KMS-11 (cell line): Measurements from ENCODE around the gene DNASE1L1.

ENCODE experiments used
- H2AFZ ChIP-seq: fragments of 200-600 bp; sonication (generic); 2 replicates; pipeline ENCODE4 v1.6.1; 2016; ENCODE audit warnings: antibody characterized with exemption, mixed run types, low read depth
- H3K27ac ChIP-seq: fragments of 200-600 bp; sonication (generic); 2 replicates; pipeline ENCODE4 v1.6.1; 2016; ENCODE audit warnings: mild to moderate bottlenecking, mixed run types
- H3K27me3 ChIP-seq: fragments of 200-600 bp; sonication (generic); 2 replicates; pipeline ENCODE4 v1.6.1; 2017; ENCODE audit warnings: mild to moderate bottlenecking, low read depth, mixed run types, moderate library complexity; ENCODE audit not compliant: insufficient read depth
- H3K36me3 ChIP-seq: fragments of 200-600 bp; sonication (generic); 2 replicates; pipeline ENCODE4 v1.6.1; 2017; ENCODE audit warnings: mild to moderate bottlenecking, mixed run types; ENCODE audit not compliant: insufficient read depth
- H3K4me1 ChIP-seq: fragments of 200-600 bp; sonication (generic); 2 replicates; pipeline ENCODE4 v1.6.1; 2016; ENCODE audit warnings: mild to moderate bottlenecking, low read depth, mixed run types; ENCODE audit not compliant: poor library complexity, severe bottlenecking
- H3K4me2 ChIP-seq: fragments of 200-600 bp; sonication (generic); 2 replicates; pipeline ENCODE4 v1.7.0; 2016; ENCODE audit warnings: mild to moderate bottlenecking, mixed run types
- H3K4me3 ChIP-seq: fragments of 200-600 bp; sonication (generic); IDR thresholded peaks from 2 replicates; pipeline ENCODE4 v1.6.1; 2017; ENCODE audit warnings: low read depth, low read length, mixed read lengths; ENCODE audit not compliant: insufficient read depth
- H3K79me2 ChIP-seq: fragments of 200-600 bp; sonication (generic); 2 replicates; pipeline ENCODE4 v1.6.1; 2016; ENCODE audit warnings: low read depth, mixed run types; ENCODE audit not compliant: insufficient read depth
- H3K9ac ChIP-seq: fragments of 200-600 bp; sonication (generic); 2 replicates; pipeline ENCODE4 v1.6.1; 2016; ENCODE audit warnings: mild to moderate bottlenecking, mixed run types
- H4K20me1 ChIP-seq: fragments of 200-600 bp; sonication (generic); 2 replicates; pipeline ENCODE4 v1.6.1; 2016; ENCODE audit warnings: mild to moderate bottlenecking, mixed run types; ENCODE audit not compliant: insufficient read depth
- TF ChIP-seq, protein P1 (sequence below): fragments of 200-600 bp; sonication (generic); conservative IDR thresholded peaks from 2 replicates; pipeline ENCODE4 v1.6.1; 2017; ENCODE audit warnings: low read depth, mild to moderate bottlenecking, antibody characterized with exemption, low read length, moderate library complexity, mixed read lengths

Gene DNASE1L1

DNA sequence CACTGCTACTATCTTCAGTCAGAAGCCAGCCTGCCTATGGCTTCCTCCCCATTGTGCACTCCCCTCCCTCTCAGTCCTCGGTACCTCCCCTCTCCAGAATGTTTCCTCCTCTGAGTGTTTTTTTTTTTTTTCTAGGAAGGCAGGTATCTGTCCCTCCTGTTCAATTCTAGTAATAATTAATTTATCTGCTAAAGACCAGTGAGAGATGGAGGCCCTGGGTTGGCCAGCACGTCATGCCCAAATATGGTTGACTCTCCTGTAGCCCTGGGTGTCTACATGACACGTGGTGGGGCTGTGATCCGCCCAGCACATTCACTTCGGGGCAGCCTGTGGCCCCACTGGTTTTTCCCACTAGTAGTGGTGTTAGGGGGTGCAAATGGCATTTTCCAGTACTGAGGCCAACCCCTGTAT, 36.4 kb downstream of the DNASE1L1 start:
- H3K4me3 ChIP-seq: no peak overlapping the region
- H3K4me2 ChIP-seq: peak overlapping the region; percentile 48; the same call in 1 of the 2 replicates
- H3K4me1 ChIP-seq: peaks cover 35% of the 10 kb centered on the region

DNA sequence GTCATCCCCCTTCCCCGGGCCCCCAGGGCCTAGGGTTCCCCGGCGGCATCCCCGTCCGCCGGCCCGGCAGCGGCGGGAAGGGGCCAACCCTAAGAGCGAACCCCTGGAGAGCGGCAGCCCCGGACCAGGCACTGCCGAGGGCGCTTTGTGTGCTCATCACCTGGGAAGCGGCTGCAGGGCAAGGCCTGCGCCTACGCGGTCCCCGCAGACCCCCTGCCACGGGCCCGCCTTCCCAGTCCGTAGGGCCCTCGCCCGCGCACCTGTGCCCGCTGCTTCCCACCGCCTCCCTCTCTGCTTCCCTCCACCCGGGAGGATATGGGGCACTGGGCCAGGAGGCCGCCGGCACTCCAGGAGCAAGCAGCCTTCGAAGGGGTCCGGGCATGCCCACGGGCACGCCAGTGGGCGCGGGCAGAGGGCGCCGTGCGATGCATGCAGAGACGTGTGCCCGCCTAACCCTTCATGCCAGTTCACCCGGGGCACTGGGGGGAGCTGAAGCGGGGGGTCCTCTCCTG, 37.2 kb downstream of the DNASE1L1 start:
- Histone ChIP-seq H3K27me3 (no peaks in the 10 kb centered on the region), H3K79me2 (peaks cover 41% of the 10 kb centered on the region), H3K27ac (peak overlapping the region; percentile 39), H3K4me1 (peaks cover 38% of the 10 kb centered on the region), H3K4me2 (peak overlapping the region; percentile 48), H3K36me3 (no peaks in the 10 kb centered on the region; the same call in 1 of the 2 replicates), H4K20me1 (no peaks in the 10 kb centered on the region), H3K9ac (peak overlapping the region; percentile 30; the same call in 1 of the 2 replicates), H2AFZ (peak overlapping the region; percentile 18; the same call in 1 of the 2 replicates), H3K4me3 (no peak overlapping the region)
- TF ChIP-seq, protein P1, sequence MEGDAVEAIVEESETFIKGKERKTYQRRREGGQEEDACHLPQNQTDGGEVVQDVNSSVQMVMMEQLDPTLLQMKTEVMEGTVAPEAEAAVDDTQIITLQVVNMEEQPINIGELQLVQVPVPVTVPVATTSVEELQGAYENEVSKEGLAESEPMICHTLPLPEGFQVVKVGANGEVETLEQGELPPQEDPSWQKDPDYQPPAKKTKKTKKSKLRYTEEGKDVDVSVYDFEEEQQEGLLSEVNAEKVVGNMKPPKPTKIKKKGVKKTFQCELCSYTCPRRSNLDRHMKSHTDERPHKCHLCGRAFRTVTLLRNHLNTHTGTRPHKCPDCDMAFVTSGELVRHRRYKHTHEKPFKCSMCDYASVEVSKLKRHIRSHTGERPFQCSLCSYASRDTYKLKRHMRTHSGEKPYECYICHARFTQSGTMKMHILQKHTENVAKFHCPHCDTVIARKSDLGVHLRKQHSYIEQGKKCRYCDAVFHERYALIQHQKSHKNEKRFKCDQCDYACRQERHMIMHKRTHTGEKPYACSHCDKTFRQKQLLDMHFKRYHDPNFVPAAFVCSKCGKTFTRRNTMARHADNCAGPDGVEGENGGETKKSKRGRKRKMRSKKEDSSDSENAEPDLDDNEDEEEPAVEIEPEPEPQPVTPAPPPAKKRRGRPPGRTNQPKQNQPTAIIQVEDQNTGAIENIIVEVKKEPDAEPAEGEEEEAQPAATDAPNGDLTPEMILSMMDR: no peak

More for the DNA sequence above, 36.4 kb downstream of the DNASE1L1 start:
- H3K36me3 ChIP-seq: no peaks in the 10 kb centered on the region
- no peak overlapping the region for H2AFZ ChIP-seq
- no peaks in the 10 kb centered on the region for H4K20me1 ChIP-seq
- no peak overlapping the region for H3K9ac ChIP-seq
- no peak overlapping the region for H3K27ac ChIP-seq
- TF ChIP-seq, protein P1: no peak
- H3K27me3 ChIP-seq: no peaks in the 10 kb centered on the region
- H3K79me2 ChIP-seq: peaks cover 34% of the 10 kb centered on the region

DNA sequence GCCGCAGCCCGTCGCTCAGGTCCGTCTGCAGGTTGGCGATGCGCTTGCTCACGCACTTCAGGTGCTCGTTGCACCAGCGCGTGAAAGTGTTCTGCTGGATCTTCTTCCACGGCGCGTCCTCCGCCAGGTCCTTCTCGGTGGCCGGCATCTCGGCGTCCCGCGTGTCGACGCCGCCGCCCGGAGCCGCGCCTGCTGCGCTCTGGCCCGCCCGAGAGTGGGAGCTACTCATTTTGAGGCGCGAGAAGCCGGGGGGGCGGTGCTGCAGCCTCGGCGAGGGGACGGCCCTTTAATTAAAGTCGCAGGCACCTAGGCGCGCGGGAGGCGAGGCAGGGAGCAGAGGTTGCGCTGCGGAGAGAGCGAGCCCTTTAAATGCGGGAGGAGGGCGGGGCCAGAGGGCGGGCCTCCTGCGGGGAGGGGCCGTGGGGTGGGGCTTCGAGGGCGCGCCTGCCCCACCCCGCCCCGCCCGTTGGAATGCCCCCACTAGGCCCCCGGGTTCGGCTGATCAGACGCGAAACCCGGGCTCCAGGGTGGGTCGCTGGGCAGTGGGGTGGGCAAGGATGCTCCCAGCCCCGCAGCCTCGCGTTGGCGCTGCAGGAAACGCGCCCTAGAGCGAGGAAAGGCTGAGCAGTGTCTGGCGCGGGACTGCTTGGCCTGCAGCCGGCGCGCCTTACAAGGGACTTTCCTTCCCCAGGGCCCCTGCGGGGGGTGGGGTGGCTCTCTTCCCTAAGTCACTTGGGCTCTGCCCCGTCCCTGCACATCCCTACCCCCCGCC, 37.9 kb downstream of the DNASE1L1 start:
- Histone ChIP-seq H3K27ac (peak overlapping the region; percentile 74), H3K9ac (peak overlapping the region; percentile 69), H2AFZ (peak overlapping the region; percentile 18; the same call in 1 of the 2 replicates), H3K4me1 (peaks cover 38% of the 10 kb centered on the region), H3K4me2 (peak overlapping the region; percentile 57; the same call in 1 of the 2 replicates), H3K27me3 (no peaks in the 10 kb centered on the region), H3K36me3 (no peaks in the 10 kb centered on the region; the same call in 1 of the 2 replicates), H4K20me1 (no peaks in the 10 kb centered on the region), H3K79me2 (peaks cover 44% of the 10 kb centered on the region), H3K4me3 (no peak overlapping the region)
- TF ChIP-seq, protein P1: no peak

DNA sequence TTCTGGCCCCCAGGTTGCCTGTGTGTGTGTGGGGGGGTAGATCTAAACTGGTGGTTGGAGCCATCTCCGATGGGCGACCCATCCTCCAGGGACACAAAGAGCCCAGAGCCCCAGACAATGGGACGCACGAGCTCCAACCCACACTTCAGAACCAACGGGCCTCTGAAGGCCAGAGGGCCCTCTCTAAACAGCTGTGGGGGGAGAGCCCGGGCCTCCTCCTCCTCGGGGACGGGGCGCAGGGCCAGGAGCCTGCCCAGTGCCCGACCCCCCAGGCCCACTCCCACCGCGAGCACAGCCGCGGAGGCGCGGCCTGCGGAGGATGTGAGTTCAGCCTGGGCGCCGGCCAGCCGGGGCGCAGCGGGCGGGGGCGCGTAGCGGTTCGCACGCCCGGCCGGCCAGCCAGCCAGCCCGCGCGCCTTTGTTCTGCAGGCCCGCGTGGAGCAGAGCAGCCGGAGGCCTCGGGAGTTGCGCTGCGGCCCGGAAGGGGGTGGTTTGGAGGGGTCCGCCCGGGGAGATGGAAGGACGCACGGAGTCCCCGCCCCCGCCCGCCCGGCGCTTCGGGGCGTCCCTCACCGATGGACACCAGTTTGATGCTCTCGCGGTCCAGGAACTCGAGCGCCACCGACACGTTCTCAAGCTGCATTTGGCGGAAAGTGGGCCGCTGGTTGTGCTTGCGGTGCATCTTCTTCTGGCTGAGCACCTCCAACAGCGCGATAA, 38.6 kb downstream of the DNASE1L1 start:
- H2AFZ ChIP-seq: no peak overlapping the region
- H3K27ac ChIP-seq: peak overlapping the region; percentile 74
- H3K36me3 ChIP-seq: no peaks in the 10 kb centered on the region; the same call in 1 of the 2 replicates
- peaks cover 44% of the 10 kb centered on the region for H3K79me2 ChIP-seq
- TF ChIP-seq, protein P1: no peak
- no peaks in the 10 kb centered on the region for H4K20me1 ChIP-seq
- H3K9ac ChIP-seq: peak overlapping the region; percentile 69
- H3K4me1 ChIP-seq: peaks cover 38% of the 10 kb centered on the region
- peak overlapping the region; percentile 57; the same call in 1 of the 2 replicates for H3K4me2 ChIP-seq
- H3K27me3 ChIP-seq: no peaks in the 10 kb centered on the region
- no peak overlapping the region for H3K4me3 ChIP-seq
